Esophagus muscularis mucosa (tissue), 3 donors: ENCODE results near the gene NFATC2IP.

Experiments
- CTCF ChIP-seq, 3 experiments: fragments of 200-600 bp in 2 of 3; fragments of 450-650 bp in 1 of 3; sonication (generic) in 2 of 3; IDR thresholded peaks; one replicate each; pipeline ENCODE4 v1.5.1; 2017 to 2019; ENCODE audit warnings: antibody characterized with exemption in 3 of 3, mild to moderate bottlenecking in 2 of 3, moderate library complexity in 1 of 3
- EP300 ChIP-seq: sonication (generic); formaldehyde crosslinking; IDR thresholded peaks from one replicate; pipeline ENCODE4 v1.6.1; 2017; ENCODE audit warnings: antibody characterized with exemption

- TF ChIP-seq EP300 (no peak), CTCF (IDR thresholded peaks at IDR 0.05) (no peak)
Measured at GRCh38 chr16:28936784-28937155, 14.0 kb upstream of the NFATC2IP start.
